Upper lobe of right lung (tissue), 1 donor: Measurements from ENCODE around the gene CCDC107. TPM values are rescaled to one million over a fixed set of nuclear protein-coding genes. Genes with fewer than 3 reads are reported as not detected.
A peak's percentile ranks its signal among the peaks of the same experiment; 100 is the strongest.

ENCODE experiments used
- ATAC-seq: fragments of 200-7000 bp; cut with Tn5 transposase; one replicate; pipeline ENCODE4 v1.9.1; 2020; ENCODE audit warnings: mild to moderate bottlenecking, moderate library complexity
- DNase-seq: peaks from one replicate; pipeline ENCODE4 v3.0.0-alpha.2; 2020
- H3K27ac ChIP-seq: fragments of 200-600 bp; one replicate; pipeline ENCODE4 v1.8.0; 2022
- H3K27me3 ChIP-seq: fragments of 200-600 bp; one replicate; pipeline ENCODE4 v1.8.0; 2022; ENCODE audit warnings: mild to moderate bottlenecking
- H3K36me3 ChIP-seq: fragments of 200-600 bp; one replicate; pipeline ENCODE4 v1.8.0; 2022
- H3K4me1 ChIP-seq: fragments of 200-600 bp; one replicate; pipeline ENCODE4 v1.8.0; 2022
- H3K4me3 ChIP-seq: fragments of 200-600 bp; one replicate; pipeline ENCODE4 v1.8.0; 2022; ENCODE audit warnings: mild to moderate bottlenecking
- H3K9me3 ChIP-seq: fragments of 200-600 bp; one replicate; pipeline ENCODE4 v1.8.0; 2022
- CTCF ChIP-seq: fragments of 200-600 bp; IDR thresholded peaks from one replicate; pipeline ENCODE4 v1.8.0; 2022; ENCODE audit warnings: antibody characterized with exemption
- intact Hi-C: fragments of 100-400 bp; cut with DNase I; formaldehyde crosslinking; loops from one replicate; pipeline ENCODE4 v1.11.0; 2022
- total RNA-seq: library from RNA; stranded (reverse); fragmentation: NEBNext Ultra II Directional; extraction: Animal tissue kit (Norgen Biotek cat#: 25700); gene quantifications from one replicate; pipeline ENCODE4 v1.2.1, GENCODE V29; 2021
- donor health status: DM: no; HTN: yes; CAD: no; lungs with severe emphysema.

The CCDC107 gene
- total RNA-seq, 1 donor from 2014 or later: 31.1 TPM

- DNase-seq (no peak), ATAC-seq (peak; percentile 3)
- H3K27me3 ChIP-seq: no peaks in the 10 kb centered on the region
- intact Hi-C loops: no loop called here
- TF ChIP-seq CTCF: no peak
- peaks cover 49% of the 10 kb centered on the region for H3K36me3 ChIP-seq
- no peak overlapping the region for H3K4me3 ChIP-seq
- H3K9me3 ChIP-seq: no peaks in the 10 kb centered on the region
- peak overlapping the region; percentile 78 for H3K27ac ChIP-seq
- H3K4me1 ChIP-seq: peaks cover 17% of the 10 kb centered on the region
Measured at GRCh38 chr9:35695943-35696401, 37.9 kb downstream of the CCDC107 start.

DNA sequence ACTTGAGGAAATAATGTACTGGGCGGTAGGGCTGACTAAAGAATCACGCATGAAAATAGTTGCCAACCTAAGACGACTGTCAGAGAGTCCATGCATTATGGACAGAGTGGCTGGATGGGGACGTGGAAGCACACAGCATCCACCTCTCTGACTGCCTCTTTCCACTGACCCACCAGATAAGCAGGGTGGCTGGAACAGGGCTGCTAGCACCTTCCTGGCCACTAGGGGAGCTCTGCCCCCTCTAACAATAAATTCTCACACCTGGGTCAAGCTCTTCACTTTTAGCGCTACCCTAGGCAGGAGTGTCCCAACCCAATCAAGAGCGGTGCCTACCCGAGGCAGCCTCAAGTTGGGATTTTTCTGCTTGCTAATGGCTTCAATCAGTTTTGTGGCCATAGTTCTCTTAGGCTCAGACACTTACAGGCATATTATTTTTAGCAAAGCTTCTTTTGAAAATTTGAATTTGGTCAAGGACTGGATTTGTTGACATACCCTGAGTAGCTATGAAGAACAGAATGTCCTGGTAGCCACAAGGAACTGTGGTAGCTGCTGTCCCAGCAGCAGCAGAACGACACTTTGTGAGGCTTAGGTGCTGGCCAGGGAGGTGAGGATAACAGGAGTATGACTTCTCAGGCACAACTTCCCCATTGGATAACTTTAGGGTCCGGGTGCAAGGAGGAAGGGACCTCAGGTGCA is 38.6 kb downstream of the CCDC107 start:
- peaks cover 56% of the 10 kb centered on the region for H3K36me3 ChIP-seq
- H3K4me1 ChIP-seq: peaks cover 12% of the 10 kb centered on the region
- peak; percentile 90 for ATAC-seq
- no peaks in the 10 kb centered on the region for H3K9me3 ChIP-seq
- H3K4me3 ChIP-seq: no peak overlapping the region
- TF ChIP-seq CTCF: peak; percentile 90
- intact Hi-C loops: no loop called here
- H3K27ac ChIP-seq: peak overlapping the region; percentile 78
- DNase-seq: no peak
- H3K27me3 ChIP-seq: no peaks in the 10 kb centered on the region

- DNase-seq (no peak), ATAC-seq (peak; percentile 3)
- Histone ChIP-seq H3K36me3 (peaks cover 64% of the 10 kb centered on the region), H3K27me3 (no peaks in the 10 kb centered on the region), H3K4me3 (no peak overlapping the region), H3K4me1 (peaks cover 12% of the 10 kb centered on the region), H3K27ac (peak overlapping the region; percentile 78), H3K9me3 (no peaks in the 10 kb centered on the region)
- no peak for TF ChIP-seq CTCF
- intact Hi-C loops: no loop called here
Measured at GRCh38 chr9:35697486-35697885, 39.4 kb downstream of the CCDC107 start.

DNA sequence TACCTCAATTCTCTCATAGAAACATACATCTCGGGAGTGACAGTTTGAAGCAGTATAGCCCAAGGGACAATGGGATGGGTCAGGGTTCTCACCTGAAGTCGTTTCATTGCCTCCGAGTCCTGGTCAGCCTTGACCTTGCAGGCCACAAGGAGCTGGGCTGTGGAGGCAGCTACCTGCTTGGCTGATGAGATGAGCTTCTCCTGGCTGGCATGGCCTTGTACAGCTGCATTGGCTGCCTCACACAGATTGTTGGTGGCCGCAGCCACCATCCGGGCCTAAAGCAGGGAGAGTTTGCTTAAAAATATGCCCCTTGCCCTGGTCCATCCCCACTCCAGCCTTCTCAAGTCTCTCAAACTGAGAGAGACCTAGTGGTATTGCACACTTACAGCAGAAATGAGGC is 40.1 kb downstream of the CCDC107 start:
- H3K4me1 ChIP-seq: peaks cover 12% of the 10 kb centered on the region
- H3K36me3 ChIP-seq: peaks cover 72% of the 10 kb centered on the region
- H3K27ac ChIP-seq: peak overlapping the region; percentile 78
- no peak for TF ChIP-seq CTCF
- DNase-seq: no peak
- ATAC-seq: no peak
- H3K4me3 ChIP-seq: no peak overlapping the region
- intact Hi-C loops: no loop called here
- H3K9me3 ChIP-seq: no peaks in the 10 kb centered on the region
- no peaks in the 10 kb centered on the region for H3K27me3 ChIP-seq

DNA sequence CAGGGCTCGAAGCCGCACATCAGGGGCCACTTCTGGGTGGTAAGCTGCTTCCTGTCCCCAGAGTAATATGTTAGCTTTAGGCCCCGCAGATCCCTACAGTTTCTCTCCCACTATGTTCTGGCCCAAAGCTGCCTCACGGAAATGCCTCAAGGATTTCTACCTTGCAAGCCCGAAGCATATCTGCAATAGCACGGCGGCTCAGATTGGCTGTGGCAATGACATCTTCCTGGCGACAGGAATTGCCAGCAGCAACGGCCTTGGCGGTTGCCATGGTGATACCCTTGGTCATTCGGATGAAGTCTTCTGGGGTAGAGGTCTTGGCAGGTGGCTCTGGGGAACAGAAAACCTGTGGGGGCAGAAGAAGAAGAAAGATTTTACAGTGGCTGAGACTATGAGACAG is 41.9 kb downstream of the CCDC107 start:
- DNase-seq (no peak), ATAC-seq (no peak)
- H3K4me1 ChIP-seq: peaks cover 12% of the 10 kb centered on the region
- no peak overlapping the region for H3K27ac ChIP-seq
- intact Hi-C loops: no loop called here
- H3K27me3 ChIP-seq: no peaks in the 10 kb centered on the region
- no peaks in the 10 kb centered on the region for H3K9me3 ChIP-seq
- H3K36me3 ChIP-seq: peaks cover 90% of the 10 kb centered on the region
- no peak overlapping the region for H3K4me3 ChIP-seq
- TF ChIP-seq CTCF: no peak
